BE2C (cell line): ENCODE results near the gene TMEM272.

Experiments used
- DNase-seq: peaks from one replicate; pipeline ENCODE4 v3.0.0-alpha.2; 2020
- H3K27me3 ChIP-seq: fragments of 250-450 bp; sonication (Bioruptor Pico); 2 replicates; pipeline ENCODE4 v1.5.1; 2020; ENCODE audit warnings: mild to moderate bottlenecking
- H3K36me3 ChIP-seq: fragments of 250-450 bp; sonication (Bioruptor Pico); 2 replicates; pipeline ENCODE4 v1.5.1; 2020; ENCODE audit warnings: mild to moderate bottlenecking
- H3K4me1 ChIP-seq: fragments of 250-450 bp; sonication (Bioruptor Pico); 2 replicates; pipeline ENCODE4 v1.5.1; 2020
- H3K4me3 ChIP-seq: 2 replicates; pipeline ENCODE4 v1.5.1; 2011; ENCODE audit warnings: low read depth, low read length
- H3K9me3 ChIP-seq: fragments of 250-450 bp; sonication (Bioruptor Pico); 2 replicates; pipeline ENCODE4 v1.5.1; 2020
- TF ChIP-seq, protein P1 (sequence below): IDR thresholded peaks from 2 replicates; pipeline ENCODE4 v1.5.1; 2012; ENCODE audit warnings: mild to moderate bottlenecking, low read depth, low read length

TMEM272 gene

DNA sequence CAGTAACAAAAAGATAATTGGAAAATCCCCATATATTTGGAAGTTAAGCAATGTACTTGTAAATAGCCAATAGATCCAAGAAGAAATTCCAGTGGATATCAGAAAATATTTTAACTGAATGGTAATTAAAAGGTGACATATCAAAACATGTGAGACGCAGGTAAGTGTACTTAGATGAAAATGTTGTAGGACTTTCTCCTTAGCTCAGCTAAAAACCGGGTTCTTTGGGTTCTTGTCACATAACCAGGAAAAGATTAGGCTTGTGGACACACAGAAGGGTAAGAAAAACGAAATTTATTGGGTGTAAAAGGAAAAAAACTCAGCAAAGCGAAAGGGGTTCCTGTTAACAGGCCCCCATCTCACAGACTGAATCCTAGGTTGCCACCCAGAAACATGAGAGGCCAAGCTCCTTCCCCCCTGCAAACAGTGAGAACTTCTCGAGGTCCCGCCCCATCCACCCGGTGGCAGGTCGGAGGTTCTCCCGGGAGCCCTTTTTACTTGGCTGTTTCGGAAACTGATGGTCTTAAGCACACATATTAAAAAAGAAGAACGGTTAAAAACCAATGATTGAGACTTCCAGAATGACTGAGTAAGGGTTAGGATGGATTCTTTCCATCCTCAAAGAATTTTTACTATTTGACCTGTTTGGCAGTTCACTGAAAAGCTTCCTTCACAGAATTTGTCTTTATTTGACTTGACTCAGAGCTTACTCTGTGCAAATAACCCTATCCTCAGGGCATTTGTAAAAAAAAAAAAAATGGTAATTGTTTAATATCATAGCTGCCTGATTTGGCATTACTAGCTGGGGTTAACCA is 13.7 kb upstream of the TMEM272 start:
- Histone ChIP-seq H3K4me3 (no peak overlapping the region), H3K27me3 (peaks cover 5% of the 10 kb centered on the region; the same call in 1 of the 2 replicates), H3K4me1 (no peaks in the 10 kb centered on the region), H3K9me3 (no peaks in the 10 kb centered on the region; the same call in none of the 2 replicates), H3K36me3 (no peaks in the 10 kb centered on the region)
- TF ChIP-seq, protein P1, sequence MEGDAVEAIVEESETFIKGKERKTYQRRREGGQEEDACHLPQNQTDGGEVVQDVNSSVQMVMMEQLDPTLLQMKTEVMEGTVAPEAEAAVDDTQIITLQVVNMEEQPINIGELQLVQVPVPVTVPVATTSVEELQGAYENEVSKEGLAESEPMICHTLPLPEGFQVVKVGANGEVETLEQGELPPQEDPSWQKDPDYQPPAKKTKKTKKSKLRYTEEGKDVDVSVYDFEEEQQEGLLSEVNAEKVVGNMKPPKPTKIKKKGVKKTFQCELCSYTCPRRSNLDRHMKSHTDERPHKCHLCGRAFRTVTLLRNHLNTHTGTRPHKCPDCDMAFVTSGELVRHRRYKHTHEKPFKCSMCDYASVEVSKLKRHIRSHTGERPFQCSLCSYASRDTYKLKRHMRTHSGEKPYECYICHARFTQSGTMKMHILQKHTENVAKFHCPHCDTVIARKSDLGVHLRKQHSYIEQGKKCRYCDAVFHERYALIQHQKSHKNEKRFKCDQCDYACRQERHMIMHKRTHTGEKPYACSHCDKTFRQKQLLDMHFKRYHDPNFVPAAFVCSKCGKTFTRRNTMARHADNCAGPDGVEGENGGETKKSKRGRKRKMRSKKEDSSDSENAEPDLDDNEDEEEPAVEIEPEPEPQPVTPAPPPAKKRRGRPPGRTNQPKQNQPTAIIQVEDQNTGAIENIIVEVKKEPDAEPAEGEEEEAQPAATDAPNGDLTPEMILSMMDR = no peak
- DNase-seq = no peak

DNA sequence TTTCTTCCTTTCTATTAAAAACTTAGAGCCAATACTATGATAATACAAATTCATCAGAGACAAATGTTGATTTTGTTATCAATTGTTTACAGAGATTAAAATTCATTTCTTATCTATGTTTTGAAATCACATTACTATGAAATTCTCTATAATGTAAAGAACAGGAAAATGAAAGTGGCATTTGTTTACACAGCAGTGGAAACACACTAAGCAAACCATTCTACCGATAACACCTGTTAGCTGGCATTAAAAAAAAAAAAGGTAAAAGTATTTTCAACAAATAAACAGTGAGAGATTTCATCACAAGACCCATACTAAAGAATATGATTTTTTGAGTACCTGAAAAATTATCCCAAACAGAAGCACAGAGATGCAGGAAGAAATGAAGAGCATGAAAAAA is 12.0 kb upstream of the TMEM272 start:
- TF ChIP-seq, protein P1 = no peak

DNA sequence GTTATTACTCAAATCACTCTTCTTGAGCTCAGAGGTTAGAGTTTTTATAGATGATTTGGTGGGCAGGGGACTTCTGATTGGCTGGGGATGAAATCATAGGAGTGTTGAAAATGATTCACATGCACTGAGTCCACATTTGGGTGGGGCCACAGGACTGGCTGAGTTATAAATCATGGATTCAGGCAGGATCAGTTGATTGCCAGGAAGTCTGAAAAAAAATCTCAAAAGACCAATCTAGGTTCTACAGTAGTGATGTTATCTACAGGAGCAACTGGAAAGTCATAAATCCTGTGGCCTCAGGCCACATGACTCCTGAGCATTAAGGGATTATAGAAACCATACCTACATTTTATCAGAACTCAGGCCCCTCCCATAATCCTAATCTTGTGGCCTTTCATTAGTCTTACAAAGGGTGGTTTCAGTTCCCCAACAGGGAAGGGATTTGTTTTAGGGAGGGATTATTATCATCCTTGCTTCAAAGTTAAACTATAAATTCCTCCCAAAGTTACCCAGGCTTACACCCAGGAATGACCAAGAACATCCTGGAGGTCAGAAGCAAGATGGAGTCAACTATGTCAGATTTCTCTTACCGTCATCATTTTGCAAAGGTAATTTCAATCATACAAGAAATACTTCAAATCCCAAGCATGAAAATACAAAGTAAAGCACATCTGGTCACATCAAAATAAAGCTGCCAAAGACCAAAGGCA is 11.2 kb upstream of the TMEM272 start:
- Histone ChIP-seq H3K4me3 (no peak overlapping the region), H3K27me3 (peaks cover 5% of the 10 kb centered on the region; the same call in 1 of the 2 replicates), H3K36me3 (no peaks in the 10 kb centered on the region), H3K9me3 (no peaks in the 10 kb centered on the region; the same call in none of the 2 replicates), H3K4me1 (no peaks in the 10 kb centered on the region)
- DNase-seq = no peak
- TF ChIP-seq, protein P1 = no peak

More for the DNA sequence above, 12.0 kb upstream of the TMEM272 start:
- no peak for DNase-seq
- Histone ChIP-seq H3K9me3 (no peaks in the 10 kb centered on the region; the same call in none of the 2 replicates), H3K27me3 (peaks cover 5% of the 10 kb centered on the region; the same call in 1 of the 2 replicates), H3K36me3 (no peaks in the 10 kb centered on the region), H3K4me3 (no peak overlapping the region), H3K4me1 (no peaks in the 10 kb centered on the region)

DNA sequence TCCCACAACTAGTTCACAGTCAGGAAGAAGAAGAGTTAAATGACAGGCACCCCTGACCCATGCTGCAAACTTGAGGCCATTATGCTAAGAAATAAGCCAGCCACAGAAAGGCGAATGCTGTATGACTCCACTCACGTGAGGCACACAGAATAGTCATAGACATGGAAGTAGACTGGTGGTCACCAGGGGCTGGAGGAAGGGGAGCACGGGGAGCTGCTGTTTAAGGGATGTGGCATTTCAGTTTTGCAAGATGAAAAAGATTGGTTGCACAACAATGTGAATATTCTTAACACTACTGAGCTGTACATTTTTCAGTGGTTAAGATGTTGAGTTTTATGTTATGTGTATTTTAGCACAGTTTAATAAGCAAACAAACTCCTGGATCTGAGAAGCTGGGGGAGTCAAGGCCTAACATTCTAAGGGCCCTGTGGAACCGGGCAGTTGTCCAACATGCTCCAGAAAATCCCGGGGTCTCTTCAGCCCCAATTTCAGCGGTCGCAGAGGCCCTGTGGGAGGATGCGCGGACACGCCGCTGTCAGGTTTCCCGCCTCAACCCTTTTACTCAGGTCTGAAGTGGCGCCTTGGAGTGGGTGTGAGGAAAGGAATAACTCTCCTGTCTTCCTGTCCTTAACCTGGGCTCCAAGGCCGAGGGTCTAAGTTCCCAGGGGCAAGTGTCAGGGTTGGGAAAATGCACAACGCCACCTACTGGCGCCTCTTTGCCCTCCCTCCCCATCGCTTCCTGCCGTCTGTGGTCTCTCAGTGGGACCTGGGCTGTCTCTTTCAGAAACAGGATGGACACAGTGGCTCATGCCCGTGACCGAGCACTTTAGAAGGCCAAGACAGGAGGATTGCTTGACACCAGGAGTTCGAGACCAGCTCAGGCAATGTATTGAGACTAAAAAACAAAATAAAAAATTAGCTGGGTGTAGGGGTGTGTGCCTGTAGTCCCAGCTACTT is 4.4 kb upstream of the TMEM272 start:
- Histone ChIP-seq H3K4me1 (no peaks in the 10 kb centered on the region), H3K4me3 (no peak overlapping the region)
- DNase-seq = peak; percentile 65

DNA sequence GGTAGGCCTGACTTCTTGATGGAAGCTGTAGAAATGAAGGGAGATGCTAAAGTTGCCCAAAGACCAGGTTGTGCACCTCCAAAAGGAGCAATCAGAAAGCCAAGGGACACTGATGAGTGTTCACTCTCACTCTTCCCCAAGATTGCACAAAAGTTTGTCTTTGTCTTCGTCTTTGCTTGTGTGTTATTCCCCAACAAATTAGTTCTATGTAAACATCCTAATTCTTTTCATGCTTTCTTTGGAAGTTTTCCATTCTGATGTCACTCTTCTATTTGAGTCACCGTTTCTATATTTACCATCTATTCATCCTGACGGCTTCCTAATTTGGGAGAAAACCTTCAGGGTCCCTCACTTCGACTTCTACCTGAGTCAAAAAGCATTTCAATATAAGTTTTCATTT is 3.7 kb upstream of the TMEM272 start:
- no peak overlapping the region for H3K4me3 ChIP-seq
- no peak for DNase-seq
- no peaks in the 10 kb centered on the region for H3K36me3 ChIP-seq
- no peaks in the 10 kb centered on the region for H3K4me1 ChIP-seq
- no peaks in the 10 kb centered on the region for H3K27me3 ChIP-seq
- TF ChIP-seq, protein P1 = no peak
- H3K9me3 ChIP-seq = no peaks in the 10 kb centered on the region

More for the DNA sequence above, 4.4 kb upstream of the TMEM272 start:
- Histone ChIP-seq H3K36me3 (no peaks in the 10 kb centered on the region), H3K9me3 (no peaks in the 10 kb centered on the region), H3K27me3 (no peaks in the 10 kb centered on the region)
- TF ChIP-seq, protein P1 = peak; percentile 87
